ENCODE results near the gene RMRP. TPM values are rescaled to one million over a fixed set of nuclear protein-coding genes. Genes with fewer than 3 reads are reported as not detected.

Gene RMRP
- total and polyA plus RNA-seq, 2 of the 4 experiments (the other 2 are of a cell fraction) = 39.7 to 13,690 TPM

GRCh38 chr9:35628389-35628991 lies 29.3 kb downstream of the RMRP start:
- Histone ChIP-seq H3K79me1 (ENCODE audit: low read depth in 1 of 2, low read length in 2 of 2) (no peaks in the 10 kb centered on the region), H4K20me1 (ENCODE audit: insufficient read depth, low read length) (no peaks in the 10 kb centered on the region), H4K5ac (ENCODE audit: low read depth, low read length) (no peak overlapping the region), H2AK5ac (ENCODE audit: low read depth, low read length) (no peak overlapping the region), H2BK120ac (ENCODE audit: low read depth, low read length) (no peak overlapping the region), H3K9me3 (ENCODE audit: control insufficient read depth, insufficient read depth, low read length) (peaks cover 2% of the 10 kb centered on the region; the same call in 1 of the 2 replicates), H3K23ac (ENCODE audit: low read depth, low read length) (no peak overlapping the region), H3K4ac (ENCODE audit: low read depth, low read length) (no peak overlapping the region), H3K27me3 (ENCODE audit: control insufficient read depth, insufficient read depth, low read length) (no peaks in the 10 kb centered on the region; the same call in 1 of the 2 replicates), H3K56ac (ENCODE audit: extremely low read depth, insufficient read depth, low read length) (no peak overlapping the region), H2BK20ac (ENCODE audit: low read depth, low read length) (no peak overlapping the region), H4K8ac (ENCODE audit: low read depth in 2 of 2, low read length in 2 of 2) (no peak overlapping the region), H2BK15ac (ENCODE audit: low read depth, low read length) (no peak overlapping the region), H3K18ac (ENCODE audit: low read depth, low read length) (no peak overlapping the region), H2AFZ (replicated peaks; ENCODE audit: low read length, poor library complexity) (no peak overlapping the region), H3K9ac (ENCODE audit: low read depth, low read length) (no peak overlapping the region), H2AK9ac (replicated peaks; ENCODE audit: low read depth, low read length, poor library complexity) (no peak overlapping the region), H4K91ac (ENCODE audit: insufficient read depth, low read depth, low read length) (no peak overlapping the region), H3K9me1 (ENCODE audit: insufficient read depth, low read length) (no peaks in the 10 kb centered on the region), H3K36me3 (ENCODE audit: control insufficient read depth, insufficient read depth, low read length) (no peaks in the 10 kb centered on the region), H3K4me2 (ENCODE audit: low read depth, low read length) (no peak overlapping the region), H3K4me3 (ENCODE audit: insufficient read depth, low read depth, low read length) (no peak overlapping the region), H3K4me1 (ENCODE audit: control insufficient read depth, insufficient read depth, low read length) (no peaks in the 10 kb centered on the region), H2BK5ac (ENCODE audit: low read depth, low read length, poor library complexity, severe bottlenecking) (no peak overlapping the region), H3K14ac (replicated peaks; ENCODE audit: low read depth, low read length) (no peak overlapping the region), H3K27ac (ENCODE audit: insufficient read depth, low read length) (no peak overlapping the region)
- in situ Hi-C loops (cut with MboI; ENCODE audit: low sequenced_read_pairs) = no loop called here
- POLR2A ChIA-PET (ENCODE audit: unreplicated experiment) = no interaction called here
- no TSS peak for BruUV-seq (replicated peaks)
- CTCF ChIA-PET = interaction anchor here (1.2 kb wide), 1 partner anchor 10 kb away, joined by 3 read pairs; no protein-coding TSS in a partner anchor
- WGBS, 2 experiments (ENCODE audit: extremely low coverage in 2 of 2, insufficient read length in 1 of 2) = 79% methylated on average over 3 of the region's 6 CpGs; no CpG with 5 or more reads in 1 of the 2 experiments
- intact Hi-C loops (cut with micrococcal nuclease) = no loop called here
- TF ChIP-seq FOS (IDR thresholded peaks at IDR 0.05; ENCODE audit: low read depth, low read length) (no peak), SMC3 (IDR thresholded peaks at IDR 0.05; ENCODE audit: low read depth, low read length) (no peak), MAFK (IDR thresholded peaks at IDR 0.05; ENCODE audit: low read depth, low read length) (no peak), NFE2L2 (IDR thresholded peaks at IDR 0.05; ENCODE audit: low read depth, low read length) (no peak), CHD1 (IDR thresholded peaks at IDR 0.05; ENCODE audit: low read depth, low read length) (no peak), ELK1 (IDR thresholded peaks at IDR 0.05; ENCODE audit: borderline replicate concordance, low read depth, low read length) (no peak), RCOR1 (IDR thresholded peaks at IDR 0.05; ENCODE audit: insufficient replicate concordance, low read length) (no peak), CEBPB (IDR thresholded peaks at IDR 0.05; ENCODE audit: low read depth, low read length) (no peak), CTCF (conservative IDR thresholded peaks at IDR 0.05; ENCODE audit: low read depth, low read length) (no peak), USF2 (IDR thresholded peaks at IDR 0.05; ENCODE audit: low read depth, low read length) (no peak), POLR2A (IDR thresholded peaks at IDR 0.05; ENCODE audit: low read depth, low read length) (no peak), RAD21 (IDR thresholded peaks at IDR 0.05; ENCODE audit: low read length) (no peak), BHLHE40 (IDR thresholded peaks at IDR 0.05; ENCODE audit: low read depth, low read length) (no peak), MXI1 (IDR thresholded peaks at IDR 0.05; ENCODE audit: borderline replicate concordance, low read depth, low read length) (no peak), MAZ (IDR thresholded peaks at IDR 0.05; ENCODE audit: borderline replicate concordance, low read depth, low read length) (no peak), RFX5 (IDR thresholded peaks at IDR 0.05; ENCODE audit: low read depth, low read length) (no peak)
- ATAC-seq (ENCODE audit: low read depth) = no peak
- DNase-seq = no peak
- dilution Hi-C loops (cut with HindIII; ENCODE audit: low sequenced_read_pairs, unreplicated experiment) = no loop called here
